HG03095 (cell line): ENCODE data around the gene MGAT4B.
"Not testable (repeated sequence)": the region's sequence is repeated elsewhere in the genome, so short reads cannot be mapped to it uniquely, and the experiment has no call there.

Experiments used
- ATAC-seq: cut with Tn5 transposase; IDR thresholded peaks from one replicate; pipeline ENCODE4 v1.9.1; 2021; ENCODE audit warnings: moderate library complexity; ENCODE audit not compliant: unreplicated experiment

The MGAT4B gene

GRCh38 chr5:179795863-179796833, 10.5 kb downstream of the MGAT4B start:
- ATAC-seq = peak; percentile 68

GRCh38 chr5:179795049-179795862, 11.4 kb downstream of the MGAT4B start:
- peak; percentile 0 for ATAC-seq

GRCh38 chr5:179794575-179794974, 12.1 kb downstream of the MGAT4B start:
- no peak for ATAC-seq

- no peak for ATAC-seq
These were observed 12.5 kb downstream of the MGAT4B start for GRCh38 chr5:179794171-179794570.

- ATAC-seq = no peak
These were observed 13.1 kb downstream of the MGAT4B start, which contains the start of gene LTC4S for GRCh38 chr5:179793468-179794139. TSS of gene LTC4S (plus strand) at chr5:179793986. CDS start at chr5:179794081, 95 bp downstream.

- no peak for ATAC-seq
These were observed 13.8 kb downstream of the MGAT4B start for GRCh38 chr5:179792612-179793467.

- ATAC-seq = no peak
These were observed 14.6 kb downstream of the MGAT4B start for GRCh38 chr5:179791881-179792611.

- ATAC-seq = not testable (repeated sequence)
These were observed 17.4 kb downstream of the MGAT4B start for GRCh38 chr5:179789278-179789677.

GRCh38 chr5:179788193-179788854, 18.3 kb downstream of the MGAT4B start:
- no peak for ATAC-seq

- no peak for ATAC-seq
These were observed 19.8 kb downstream of the MGAT4B start for GRCh38 chr5:179786861-179787260.

GRCh38 chr5:179783128-179783527, 23.5 kb downstream of the MGAT4B start:
- no peak for ATAC-seq

GRCh38 chr5:179781846-179782245, 24.8 kb downstream of the MGAT4B start:
- no peak for ATAC-seq

GRCh38 chr5:179780362-179780761, 26.3 kb downstream of the MGAT4B start:
- ATAC-seq = no peak

GRCh38 chr5:179779826-179780225, 26.8 kb downstream of the MGAT4B start:
- no peak for ATAC-seq

- ATAC-seq = no peak
These were observed 28.1 kb downstream of the MGAT4B start for GRCh38 chr5:179778591-179778990.

GRCh38 chr5:179777909-179778308, 28.8 kb downstream of the MGAT4B start:
- ATAC-seq = no peak

GRCh38 chr5:179777456-179777855, 29.2 kb downstream of the MGAT4B start:
- no peak for ATAC-seq

GRCh38 chr5:179776411-179776938, 30.2 kb downstream of the MGAT4B start:
- ATAC-seq = no peak

- ATAC-seq = no peak
These were observed 32.2 kb downstream of the MGAT4B start for GRCh38 chr5:179774442-179774841.
